Activated naive CD4-positive, alpha-beta T cell treated with anti-CD3 and anti-CD28 coated beads, Interleukin-2, amount 50 U/mL, for 72 hours (primary cell): Measurements from ENCODE around the gene AMPH. TPM values are rescaled to one million over a fixed set of nuclear protein-coding genes. Genes with fewer than 3 reads are reported as not detected.
"Not testable (repeated sequence)": the region's sequence is repeated elsewhere in the genome, so short reads cannot be mapped to it uniquely, and the experiment has no call there.

Experiments
- ATAC-seq, 2 donors: fragments of 150-1000 bp; cut with Tn5 transposase; 2 replicates each; pipeline ENCODE4 v1.10.0; 2021; ENCODE audit warnings: mild to moderate bottlenecking in 2 of 2, moderate library complexity in 2 of 2
- DNase-seq, 2 donors: peaks; one replicate each; pipeline ENCODE4 v3.0.0; 2021 to 2022; ENCODE audit warnings: low spot score in 2 of 2
- H3K27ac Mint-ChIP-seq, 2 donors: one replicate each; pipeline ENCODE4 v1.8.0; 2022; ENCODE audit warnings: mild to moderate bottlenecking in 2 of 2, mixed read lengths in 2 of 2
- H3K36me3 Mint-ChIP-seq, 2 donors: one replicate each; pipeline ENCODE4 v1.8.0; 2022; ENCODE audit warnings: mixed read lengths in 2 of 2
- H3K9me3 Mint-ChIP-seq, 2 donors: one replicate each; pipeline ENCODE4 v1.8.0; 2022; ENCODE audit warnings: mixed read lengths in 2 of 2
- total RNA-seq, 2 donors: library from RNA; stranded (reverse); gene quantifications; one replicate each; pipeline ENCODE4 v1.2.3, GENCODE V29; 2022

Gene AMPH
- total RNA-seq, 2 donors from 2014 or later, result not detected

DNA sequence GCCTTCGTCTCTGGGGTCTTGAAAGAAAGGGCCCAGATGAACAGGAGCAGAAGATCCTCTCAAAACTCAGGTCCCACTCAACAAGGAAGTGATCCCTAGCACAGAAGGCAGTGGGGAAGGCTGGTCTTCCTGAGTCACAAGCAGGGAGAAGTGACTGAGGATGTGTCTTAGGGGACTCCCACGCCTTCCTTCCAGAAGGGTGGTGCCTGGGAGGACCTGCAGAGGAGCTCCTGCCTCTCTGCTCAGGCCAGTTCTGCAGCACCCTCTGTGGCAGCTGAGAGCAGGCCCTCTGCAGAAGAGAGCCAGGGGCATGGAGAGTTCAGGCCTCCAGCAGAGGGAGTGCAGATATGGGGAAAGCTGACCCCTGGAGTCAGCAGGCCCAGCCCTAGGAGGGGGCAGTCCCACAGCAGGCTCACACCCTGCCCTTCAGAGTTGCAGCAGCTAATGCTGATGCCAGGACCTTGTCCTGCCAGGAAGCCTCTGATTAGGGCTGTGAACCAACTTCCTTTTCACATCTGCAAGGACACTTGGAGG, 289.9 kb downstream of the AMPH start:
- H3K27ac Mint-ChIP-seq, H3K36me3 Mint-ChIP-seq, DNase-seq, H3K9me3 Mint-ChIP-seq: not testable (repeated sequence)
- peak; percentile 36 to 46 for ATAC-seq

DNA sequence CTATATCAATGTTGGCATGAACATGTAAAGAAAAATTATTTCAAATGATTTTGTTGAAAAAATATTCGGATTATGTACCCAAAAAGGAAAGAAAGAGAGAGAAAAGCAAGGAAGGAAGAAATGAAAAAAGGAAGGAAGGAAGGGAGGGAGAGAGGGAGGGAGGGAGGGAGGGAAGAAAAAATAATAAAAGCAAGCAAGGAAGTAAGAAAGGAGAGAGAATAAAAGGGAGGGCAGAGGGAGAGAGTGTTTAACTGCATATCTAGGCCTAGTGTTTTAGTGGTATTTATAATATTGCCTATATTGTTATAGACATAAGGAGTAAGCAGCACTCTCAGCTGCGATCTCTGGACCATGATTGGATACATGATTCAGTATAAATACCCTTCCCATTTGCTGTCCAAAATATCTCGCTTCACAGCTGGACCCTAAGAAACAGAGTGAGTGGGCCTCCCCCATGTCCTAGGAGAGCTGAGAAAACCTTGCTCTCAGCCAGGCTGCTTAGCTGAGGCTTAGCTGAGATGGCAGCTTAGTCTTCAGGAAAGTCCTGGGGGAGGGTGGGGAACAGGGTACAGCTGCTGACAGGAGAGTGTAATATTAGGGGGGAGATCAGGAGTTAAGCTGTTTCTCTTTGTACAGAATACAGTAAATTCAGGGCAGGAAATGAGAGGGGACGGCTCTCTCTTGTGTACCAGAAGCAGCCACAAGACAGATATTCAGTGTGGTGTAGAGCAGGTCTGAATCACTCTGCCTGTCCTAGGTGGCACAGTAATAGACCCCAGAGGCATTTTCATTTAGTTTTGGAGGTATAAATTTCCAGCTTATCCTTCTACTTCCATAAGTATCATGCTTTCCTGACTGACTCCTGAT, 291.0 kb downstream of the AMPH start:
- no peaks in the 10 kb centered on the region for H3K9me3 Mint-ChIP-seq
- H3K27ac Mint-ChIP-seq, result peak overlapping the region in 1 of 2 donors; percentile 66
- ATAC-seq, result peak; percentile 40 to 43
- no peaks in the 10 kb centered on the region for H3K36me3 Mint-ChIP-seq
- no peak for DNase-seq

DNA sequence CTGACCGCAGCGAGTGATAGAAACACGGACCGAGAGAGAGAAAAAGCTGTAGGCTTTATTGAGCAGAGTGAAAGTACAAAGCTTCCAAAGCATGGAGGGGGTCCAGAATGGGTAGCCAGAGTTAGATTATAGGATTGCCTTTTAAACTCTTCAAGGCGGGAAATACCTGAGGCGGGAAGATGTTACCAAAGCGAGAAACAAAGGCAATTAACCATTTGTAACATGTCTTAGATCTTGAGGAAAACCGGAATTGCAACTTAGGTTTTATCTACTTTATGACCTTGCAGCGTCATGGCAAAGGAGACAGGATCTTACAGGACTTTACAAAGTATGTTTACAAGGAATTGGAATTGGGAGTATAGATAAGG, 295.0 kb downstream of the AMPH start:
- not testable (repeated sequence) for DNase-seq
- peak overlapping the region; percentile 82 to 87 for H3K27ac Mint-ChIP-seq

DNA sequence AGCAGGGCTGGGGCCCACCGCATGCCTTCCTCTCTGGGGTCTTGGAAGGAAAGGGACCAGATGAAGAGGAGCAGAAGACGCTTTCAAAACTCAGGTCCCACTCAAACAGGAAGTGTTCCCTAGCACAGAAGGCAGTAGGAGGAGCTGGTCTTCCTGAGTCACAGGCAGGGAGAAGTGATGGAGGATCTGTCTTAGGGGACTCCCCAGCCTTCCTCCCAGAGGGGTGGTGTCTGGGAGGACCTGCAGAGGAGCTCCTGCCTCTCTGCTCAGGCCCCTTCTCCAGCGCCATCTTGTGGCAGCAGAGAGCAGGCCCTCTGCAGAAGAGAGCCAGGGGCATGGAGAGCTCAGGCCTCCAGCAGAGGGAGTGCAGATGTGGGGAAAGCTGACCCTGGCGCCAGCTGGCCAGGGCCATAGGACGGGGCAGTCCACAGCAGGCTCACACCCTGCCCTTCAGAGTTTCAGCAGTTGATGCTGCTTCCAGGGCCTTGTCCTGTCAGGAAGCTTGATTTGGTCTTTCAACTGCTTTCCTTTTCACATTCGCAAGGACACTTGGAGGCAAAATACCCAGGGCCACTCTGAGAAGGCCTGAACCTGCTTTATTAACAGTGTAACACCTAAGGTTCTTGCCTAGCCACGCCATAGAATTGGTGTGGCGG, 295.6 kb downstream of the AMPH start:
- H3K9me3 Mint-ChIP-seq, result no peaks in the 10 kb centered on the region
- peak; percentile 76 to 84 for DNase-seq
- H3K36me3 Mint-ChIP-seq, result no peaks in the 10 kb centered on the region
- H3K27ac Mint-ChIP-seq, result peak overlapping the region; percentile 82 to 87
- peak; percentile 96 to 97 for ATAC-seq

More for the DNA sequence above, 295.0 kb downstream of the AMPH start:
- H3K9me3 Mint-ChIP-seq, H3K36me3 Mint-ChIP-seq, ATAC-seq: not testable (repeated sequence)

DNA sequence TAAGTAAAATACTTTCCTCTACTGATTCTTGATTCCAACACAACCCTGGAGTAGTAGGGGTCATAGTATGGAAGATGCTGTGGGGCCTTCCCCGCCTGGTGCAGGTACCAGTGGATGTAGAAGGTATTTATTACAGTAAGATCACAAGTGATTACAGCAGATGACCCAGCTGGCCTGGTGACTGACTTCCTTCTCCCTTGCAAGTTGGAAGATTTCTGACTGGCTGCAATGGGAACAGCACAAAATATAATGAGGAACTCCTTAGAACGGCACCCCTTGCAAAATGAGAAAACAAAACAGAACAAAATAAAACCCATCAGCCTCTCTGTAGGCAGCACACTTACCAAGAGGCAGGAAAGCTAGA, 296.1 kb downstream of the AMPH start:
- DNase-seq (no peak), ATAC-seq (no peak)
- Mint-ChIP-seq H3K27ac (peak overlapping the region; percentile 47 to 82), H3K9me3 (no peaks in the 10 kb centered on the region), H3K36me3 (no peaks in the 10 kb centered on the region)

DNA sequence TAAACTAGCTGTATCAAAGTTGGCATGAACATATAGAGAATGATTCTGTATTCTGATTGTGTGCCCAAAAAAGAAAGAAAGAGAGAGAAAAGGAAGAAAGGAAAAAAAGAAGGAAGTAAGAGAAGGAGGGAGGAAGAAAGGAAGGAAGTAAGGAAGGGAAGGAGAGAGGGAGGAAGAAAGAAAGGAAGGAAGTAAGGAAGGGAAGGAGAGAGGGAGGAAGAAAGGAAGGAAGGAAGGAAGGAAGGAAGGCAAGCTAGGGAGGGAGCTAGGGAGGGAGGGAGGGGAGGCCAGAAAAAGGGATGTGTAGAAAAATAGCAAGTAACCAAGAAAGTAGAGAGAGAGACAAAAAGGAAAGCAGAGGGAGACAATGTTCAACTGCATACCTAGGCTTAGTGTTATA, 297.0 kb downstream of the AMPH start:
- no peak for ATAC-seq

More for the DNA sequence above, 297.0 kb downstream of the AMPH start:
- Mint-ChIP-seq H3K36me3 (no peaks in the 10 kb centered on the region), H3K9me3 (no peaks in the 10 kb centered on the region), H3K27ac (peak overlapping the region in 1 of 2 donors; percentile 82)
- DNase-seq, result no peak
